ENCODE data around the gene VCL.
"Not testable (repeated sequence)": the region's sequence is repeated elsewhere in the genome, so short reads cannot be mapped to it uniquely, and the experiment has no call there.

VCL gene

GRCh38 chr10:74044419-74044818 is 46.5 kb downstream of the VCL start:
- no peak for DNase-seq

GRCh38 chr10:74047304-74047703 is 49.4 kb downstream of the VCL start:
- no peak for DNase-seq

GRCh38 chr10:74047871-74048270 is 50.0 kb downstream of the VCL start:
- DNase-seq: no peak

- no peak for DNase-seq
Observed at GRCh38 chr10:74048433-74048832, 50.5 kb downstream of the VCL start.

GRCh38 chr10:74049955-74050354 is 52.0 kb downstream of the VCL start:
- no peak for DNase-seq

- DNase-seq: no peak
Observed at GRCh38 chr10:74050653-74051052, 52.7 kb downstream of the VCL start.

- DNase-seq: no peak
Observed at GRCh38 chr10:74051736-74052342, 53.9 kb downstream of the VCL start.

- no peak for DNase-seq
Observed at GRCh38 chr10:74052994-74053393, 55.1 kb downstream of the VCL start.

- DNase-seq: no peak
Observed at GRCh38 chr10:74055383-74056049, 57.6 kb downstream of the VCL start.

- DNase-seq: no peak
Observed at GRCh38 chr10:74056050-74056818, 58.3 kb downstream of the VCL start.

GRCh38 chr10:74058071-74058470 is 60.2 kb downstream of the VCL start:
- peak; percentile 27 for DNase-seq

- peak; percentile 12 for DNase-seq
Observed at GRCh38 chr10:74058658-74059057, 60.7 kb downstream of the VCL start.

GRCh38 chr10:74061104-74061503 is 63.2 kb downstream of the VCL start:
- no peak for DNase-seq

GRCh38 chr10:74061978-74062377 is 64.1 kb downstream of the VCL start:
- DNase-seq: not testable (repeated sequence)

GRCh38 chr10:74063256-74063655 is 65.3 kb downstream of the VCL start:
- no peak for DNase-seq

GRCh38 chr10:74067373-74068352 is 69.7 kb downstream of the VCL start:
- no peak for DNase-seq

- no peak for DNase-seq
Observed at GRCh38 chr10:74071157-74071556, 73.2 kb downstream of the VCL start.

- no peak for DNase-seq
Observed at GRCh38 chr10:74072503-74072902, 74.6 kb downstream of the VCL start.

- DNase-seq: no peak
Observed at GRCh38 chr10:74075906-74076305, 78.0 kb downstream of the VCL start.

GRCh38 chr10:74076961-74077360 is 79.0 kb downstream of the VCL start:
- no peak for DNase-seq

- no peak for DNase-seq
Observed at GRCh38 chr10:74077416-74077815, 79.5 kb downstream of the VCL start.

- DNase-seq: no peak
Observed at GRCh38 chr10:74078037-74078436, 80.1 kb downstream of the VCL start.
